Activated gamma-delta T cell (primary cell): Measurements from ENCODE around the gene PDGFRB.

ENCODE experiments used
- DNase-seq: peaks from one replicate; lab custom pipeline; 2025; lab: John Stamatoyannopoulos, UW

The PDGFRB gene

GRCh38 chr5:150144246-150144801, 11.3 kb downstream of the PDGFRB start:
- no peak for DNase-seq

GRCh38 chr5:150143350-150144245, 12.0 kb downstream of the PDGFRB start:
- no peak for DNase-seq

- no peak for DNase-seq
Observed at GRCh38 chr5:150142959-150143349, 12.7 kb downstream of the PDGFRB start.

- no peak for DNase-seq
Observed at GRCh38 chr5:150142185-150142958, 13.3 kb downstream of the PDGFRB start.

GRCh38 chr5:150141544-150142184, 14.0 kb downstream of the PDGFRB start:
- no peak for DNase-seq

GRCh38 chr5:150140830-150141229, 14.8 kb downstream of the PDGFRB start:
- DNase-seq, result no peak

GRCh38 chr5:150139334-150139733, 16.3 kb downstream of the PDGFRB start:
- no peak for DNase-seq

- DNase-seq, result no peak
Observed at GRCh38 chr5:150138551-150139265, 16.9 kb downstream of the PDGFRB start.

GRCh38 chr5:150137997-150138396, 17.6 kb downstream of the PDGFRB start:
- DNase-seq, result no peak

GRCh38 chr5:150137168-150137957, 18.3 kb downstream of the PDGFRB start:
- DNase-seq, result no peak

- no peak for DNase-seq
Observed at GRCh38 chr5:150136305-150137167, 19.1 kb downstream of the PDGFRB start.

- no peak for DNase-seq
Observed at GRCh38 chr5:150135557-150136304, 19.9 kb downstream of the PDGFRB start.

- DNase-seq, result no peak
Observed at GRCh38 chr5:150134198-150134588, 21.5 kb downstream of the PDGFRB start.

GRCh38 chr5:150133581-150134197, 22.0 kb downstream of the PDGFRB start:
- no peak for DNase-seq

GRCh38 chr5:150132740-150133139, 22.9 kb downstream of the PDGFRB start:
- DNase-seq, result no peak

GRCh38 chr5:150131978-150132694, 23.5 kb downstream of the PDGFRB start:
- DNase-seq, result no peak

- no peak for DNase-seq
Observed at GRCh38 chr5:150131461-150131860, 24.2 kb downstream of the PDGFRB start.

GRCh38 chr5:150130493-150130922, 25.1 kb downstream of the PDGFRB start:
- no peak for DNase-seq
